HepG2 (cell line): Measurements from ENCODE around the gene TWNK. TPM values are rescaled to one million over a fixed set of nuclear protein-coding genes. Genes with fewer than 3 reads are reported as not detected.

Experiments used
- AKNA ChIP-seq: sonication (generic); formaldehyde crosslinking; IDR thresholded peaks from 2 replicates; pipeline ENCODE4 v1.4.0; 2020; ENCODE audit warnings: missing genetic modification reagents, borderline replicate concordance
- BCL3 ChIP-seq: sonication (generic); formaldehyde crosslinking; IDR thresholded peaks from 2 replicates; pipeline ENCODE4 v1.5.1; 2020; ENCODE audit warnings: mild to moderate bottlenecking, missing genetic modification reagents, moderate library complexity
- CSRNP2 ChIP-seq: sonication (generic); formaldehyde crosslinking; conservative IDR thresholded peaks from 2 replicates; pipeline ENCODE4 v1.8.0; 2022; ENCODE audit warnings: low read depth, missing genetic modification reagents
- HOXA3 ChIP-seq: sonication (generic); formaldehyde crosslinking; IDR thresholded peaks from 2 replicates; pipeline ENCODE4 v1.5.0; 2020; ENCODE audit warnings: missing genetic modification reagents
- MXD4 ChIP-seq: IDR thresholded peaks from 2 replicates; pipeline ENCODE4 v1.6.1; 2016; ENCODE audit warnings: mild to moderate bottlenecking, missing biosample characterization, missing genetic modification reagents
- RBFOX2 ChIP-seq: fragments of 200-400 bp; formaldehyde crosslinking; IDR thresholded peaks from 2 replicates; pipeline ENCODE4 v1.6.1; 2017; ENCODE audit warnings: low read depth, mild to moderate bottlenecking, low read length
- RFXANK ChIP-seq: IDR thresholded peaks from 2 replicates; pipeline ENCODE4 v1.6.1; 2016
- TBX2 ChIP-seq: sonication (generic); formaldehyde crosslinking; IDR thresholded peaks from 2 replicates; pipeline ENCODE4 v1.5.0; 2020; ENCODE audit warnings: missing genetic modification reagents, mild to moderate bottlenecking, borderline replicate concordance
- TEF ChIP-seq: sonication (generic); formaldehyde crosslinking; IDR thresholded peaks from 2 replicates; pipeline ENCODE4 v1.5.0; 2020; ENCODE audit warnings: missing genetic modification reagents
- ZBTB38 ChIP-seq: sonication (generic); formaldehyde crosslinking; IDR thresholded peaks from 2 replicates; pipeline ENCODE4 v1.5.1; 2020; ENCODE audit warnings: mild to moderate bottlenecking, missing genetic modification reagents
- ZFP62 ChIP-seq: sonication (generic); formaldehyde crosslinking; IDR thresholded peaks from 2 replicates; pipeline ENCODE4 v1.4.0; 2020; ENCODE audit warnings: missing genetic modification reagents
- ZMAT5 ChIP-seq: sonication (generic); formaldehyde crosslinking; IDR thresholded peaks from 2 replicates; pipeline ENCODE4 v1.5.0; 2020; ENCODE audit warnings: mild to moderate bottlenecking, low read depth, missing genetic modification reagents, borderline replicate concordance
- ZNF496 ChIP-seq: sonication (generic); formaldehyde crosslinking; IDR thresholded peaks from 2 replicates; pipeline ENCODE4 v1.8.1; 2023; ENCODE audit warnings: mild to moderate bottlenecking, moderate library complexity, missing genetic modification reagents; ENCODE audit not compliant: insufficient replicate concordance
- ZNF747 ChIP-seq: sonication (generic); formaldehyde crosslinking; IDR thresholded peaks from 2 replicates; pipeline ENCODE4 v1.8.1; 2023; ENCODE audit warnings: missing genetic modification reagents, mild to moderate bottlenecking, borderline replicate concordance
- ZSCAN9 ChIP-seq: IDR thresholded peaks from 2 replicates; pipeline ENCODE4 v1.6.1; 2016; ENCODE audit warnings: borderline replicate concordance
- polyA plus RNA-seq, 8 experiments: library from polyadenylated mRNA; depleted of rRNA in 3 of 8; stranded (reverse) in 7 of 8; unstranded in 1 of 8; fragments of >200 nt; fragmentation: Illumina TruSeq in 4 of 8; extraction: Trizol in 4 of 8; gene quantifications; 2 replicates each; pipeline versions ENCODE4 v1.2.1 to v1.2.3, GENCODE V29; 2011 to 2016; ENCODE audit warnings: low read depth in 4 of 8, missing spikeins in 1 of 8, mixed read lengths in 1 of 8; ENCODE audit not compliant: insufficient read depth in 1 of 8
- total RNA-seq, 5 experiments: library from RNA; depleted of rRNA; stranded (reverse); fragments of >200 nt; fragmentation: Illumina TruSeq; extraction: Trizol; gene quantifications; 2 replicates each; pipeline ENCODE4 v1.2.3, GENCODE V29; 2016; ENCODE audit warnings: low read depth in 1 of 5

The TWNK gene
- total and polyA plus RNA-seq, 2 of the 13 experiments (the other 11 are each of a cell fraction or from before 2014, with no cell fraction given) = 10.7 to 16.5 TPM

- no peak for TF ChIP-seq CSRNP2 (CRISPR knock-in tag)
- TF ChIP-seq ZBTB38 (CRISPR knock-in tag) = no peak; the same call in 1 of the 2 replicates
- peak; percentile 35; the same call in 1 of the 2 replicates for TF ChIP-seq BCL3 (CRISPR knock-in tag)
- peak; percentile 98 for TF ChIP-seq RBFOX2
- peak; percentile 60 for TF ChIP-seq ZNF747 (CRISPR knock-in tag)
- no peak for TF ChIP-seq MXD4 (CRISPR knock-in tag)
- TF ChIP-seq ZFP62 = no peak
- no peak for TF ChIP-seq AKNA
- TF ChIP-seq RFXANK (CRISPR knock-in tag) = no peak
- no peak for TF ChIP-seq ZNF496
- peak; percentile 56 for TF ChIP-seq TBX2
- no peak for TF ChIP-seq ZMAT5 (CRISPR knock-in tag)
- no peak for TF ChIP-seq TEF (CRISPR knock-in tag)
- no peak for TF ChIP-seq ZSCAN9 (CRISPR knock-in tag)
- TF ChIP-seq HOXA3 (CRISPR knock-in tag) = peak; percentile 52; the same call in 1 of the 2 replicates
These were observed 17.9 kb upstream of the TWNK start, which contains the start of gene SEMA4G (continued) for GRCh38 chr10:100969187-100970075.
